KG1 (cell line): ENCODE measurements around the gene NTSR2.

Source experiments
- DNase-seq: peaks from one replicate; lab custom pipeline; 2025; lab: John Stamatoyannopoulos, UW

The NTSR2 gene

GRCh38 chr2:11628675-11629074 is 41.3 kb downstream of the NTSR2 start:
- no peak for DNase-seq

GRCh38 chr2:11625671-11626070 is 44.3 kb downstream of the NTSR2 start:
- no peak for DNase-seq

- DNase-seq: no peak
These were observed 45.1 kb downstream of the NTSR2 start for GRCh38 chr2:11624893-11625292.

- DNase-seq: no peak
These were observed 47.4 kb downstream of the NTSR2 start for GRCh38 chr2:11622611-11623010.

- no peak for DNase-seq
These were observed 48.6 kb downstream of the NTSR2 start for GRCh38 chr2:11621410-11621809.

- no peak for DNase-seq
These were observed 51.3 kb downstream of the NTSR2 start for GRCh38 chr2:11618708-11619062.

GRCh38 chr2:11617984-11618707 is 51.8 kb downstream of the NTSR2 start:
- no peak for DNase-seq

- DNase-seq: no peak
These were observed 52.5 kb downstream of the NTSR2 start for GRCh38 chr2:11617527-11617926.

- DNase-seq: no peak
These were observed 53.1 kb downstream of the NTSR2 start for GRCh38 chr2:11616851-11617415.

GRCh38 chr2:11616097-11616687 is 53.8 kb downstream of the NTSR2 start:
- DNase-seq: no peak

GRCh38 chr2:11615209-11615608 is 54.8 kb downstream of the NTSR2 start:
- DNase-seq: no peak

GRCh38 chr2:11613297-11613696 is 56.7 kb downstream of the NTSR2 start:
- no peak for DNase-seq

- DNase-seq: no peak
These were observed 57.3 kb downstream of the NTSR2 start for GRCh38 chr2:11612553-11613215.

GRCh38 chr2:11611251-11611650 is 58.7 kb downstream of the NTSR2 start:
- DNase-seq: no peak

- DNase-seq: no peak
These were observed 59.3 kb downstream of the NTSR2 start for GRCh38 chr2:11610624-11611242.
